ENCODE data around the gene CSNK1G2.

Gene CSNK1G2

DNA sequence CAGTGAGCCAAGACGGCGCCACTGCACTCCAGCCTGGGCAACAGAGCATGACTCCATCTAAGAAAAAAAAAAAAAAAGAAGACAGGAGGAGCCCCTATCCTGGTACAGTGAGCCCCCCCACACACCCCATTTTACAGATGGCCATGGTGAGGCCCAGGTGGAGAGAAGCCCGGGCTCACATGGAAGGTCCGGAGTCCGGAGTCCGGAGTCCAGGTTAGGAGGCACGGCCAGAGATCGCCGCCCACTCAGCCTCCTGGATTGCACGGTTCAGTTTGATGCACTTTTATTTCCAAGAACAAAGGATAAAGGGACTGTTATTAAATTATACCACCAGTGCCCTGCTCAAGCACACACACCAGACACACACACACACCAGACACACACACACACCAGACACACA is 85.8 kb downstream of the CSNK1G2 start:
- no peak for DNase-seq

DNA sequence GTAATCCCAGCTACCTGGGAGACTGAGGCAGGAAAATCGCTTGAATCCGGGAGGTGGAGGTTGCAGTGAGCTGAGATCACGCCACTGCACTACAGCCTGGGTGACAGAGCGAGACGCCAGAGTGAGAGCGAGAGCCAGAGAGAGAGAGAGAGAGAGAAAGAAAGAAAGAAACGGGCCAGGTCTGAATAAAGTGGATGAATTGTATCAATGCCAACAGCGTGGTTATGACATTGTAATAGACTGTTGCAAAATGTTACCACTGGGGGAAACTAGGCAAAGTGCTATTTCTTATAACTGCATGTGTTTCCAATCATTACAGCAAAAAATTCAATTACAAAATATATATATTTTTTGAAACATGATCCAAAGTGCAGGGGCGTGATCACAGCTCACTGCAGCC is 86.4 kb downstream of the CSNK1G2 start:
- no peak for DNase-seq

Data from activated gamma-delta T cell (primary cell).